Tibial nerve (tissue), 3 donors: ENCODE data around the gene FUOM.

Experiments
- CTCF ChIP-seq, 5 experiments: fragments of 200-600 bp in 3 of 5; fragments of 450-650 bp in 2 of 5; sonication (generic) in 3 of 5; IDR thresholded peaks; one replicate each; pipeline ENCODE4 v1.5.1; 2016 to 2019; ENCODE audit warnings: antibody characterized with exemption in 5 of 5, mild to moderate bottlenecking in 3 of 5, moderate library complexity in 2 of 5
- POLR2A ChIP-seq, 2 donors: fragments of 450-650 bp; IDR thresholded peaks; one replicate each; pipeline ENCODE4 v1.6.1; 2017; ENCODE audit warnings: antibody characterized with exemption in 2 of 2, mild to moderate bottlenecking in 2 of 2, moderate library complexity in 2 of 2

- TF ChIP-seq CTCF (IDR thresholded peaks at IDR 0.05) (no peak), POLR2A (IDR thresholded peaks at IDR 0.05) (no peak)
Measured at GRCh38 chr10:133334503-133335245, 23.1 kb downstream of the FUOM start.
